Renal cortical epithelial cell (primary cell): Measurements from ENCODE around the gene CDH23. TPM values are rescaled to one million over a fixed set of nuclear protein-coding genes. Genes with fewer than 3 reads are reported as not detected.

ENCODE experiments used
- DNase-seq: peaks from one replicate; pipeline ENCODE4 v3.0.0-alpha.2; 2011; ENCODE audit warnings: low read depth
- total RNA-seq: library from RNA; depleted of rRNA; stranded (reverse); fragments of >200 nt; gene quantifications from 2 replicates; pipeline ENCODE4 v1.2.3, GENCODE V29; 2014

Gene CDH23
- total RNA-seq, 1 donor from 2014 or later: not detected

DNA sequence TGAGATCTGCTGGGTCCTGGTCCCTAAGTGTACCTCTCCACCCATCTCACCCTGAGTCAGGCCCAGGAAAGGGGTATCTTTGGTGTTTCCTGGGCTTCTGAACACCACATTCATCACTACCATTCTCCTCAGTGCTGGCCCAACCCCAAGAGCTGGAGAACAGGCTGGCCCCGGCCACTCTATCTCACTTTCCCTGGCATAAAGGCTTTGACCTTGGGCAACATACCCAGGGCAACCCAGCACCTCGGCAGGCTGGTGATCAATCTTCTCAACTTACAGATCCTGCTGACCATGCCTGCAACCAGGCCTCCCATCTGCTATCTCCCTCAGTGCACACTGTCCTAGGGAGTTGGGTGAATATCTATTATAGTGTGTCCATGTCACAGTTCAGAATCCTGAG, 374.5 kb downstream of the CDH23 start:
- DNase-seq: no peak

DNA sequence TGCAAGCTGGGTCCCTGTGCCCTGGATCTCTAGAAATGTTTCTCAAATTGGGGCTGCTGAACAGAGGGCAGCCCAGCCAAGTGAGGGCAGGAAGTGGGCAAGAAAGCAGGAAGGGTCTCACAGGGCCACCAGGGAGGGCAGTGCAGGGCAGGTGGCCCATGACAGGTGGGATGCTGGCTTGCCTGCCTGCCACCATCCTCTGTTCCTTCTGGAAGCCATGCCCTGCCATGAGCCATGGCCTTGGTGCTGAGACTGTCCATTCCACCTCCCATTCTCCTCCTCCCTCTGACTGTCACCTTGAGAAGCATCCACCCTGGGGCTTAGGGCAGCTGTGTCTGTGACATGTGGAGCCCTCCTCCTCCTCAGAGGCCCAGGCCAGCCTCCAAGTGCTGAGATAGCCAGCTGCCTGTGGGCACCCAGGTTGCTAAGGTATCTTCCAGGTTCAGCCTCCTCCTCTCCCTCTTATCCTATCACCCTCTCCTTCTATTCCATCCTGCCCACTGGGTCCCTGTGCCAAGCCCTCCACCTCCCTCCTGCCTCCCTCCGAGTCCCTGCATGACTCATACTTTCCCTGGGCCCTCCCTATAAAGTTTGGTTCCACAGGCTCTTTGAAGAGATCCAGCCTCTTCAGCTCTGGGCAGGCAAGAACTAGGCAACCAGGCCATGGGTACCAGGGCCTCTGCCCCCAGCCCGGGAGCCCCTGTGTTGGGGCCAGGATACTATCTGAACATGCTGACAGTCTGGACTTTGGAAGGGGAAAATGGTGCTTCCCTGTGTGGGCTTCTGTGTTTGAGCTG, 375.3 kb downstream of the CDH23 start:
- DNase-seq: peak; percentile 60

DNA sequence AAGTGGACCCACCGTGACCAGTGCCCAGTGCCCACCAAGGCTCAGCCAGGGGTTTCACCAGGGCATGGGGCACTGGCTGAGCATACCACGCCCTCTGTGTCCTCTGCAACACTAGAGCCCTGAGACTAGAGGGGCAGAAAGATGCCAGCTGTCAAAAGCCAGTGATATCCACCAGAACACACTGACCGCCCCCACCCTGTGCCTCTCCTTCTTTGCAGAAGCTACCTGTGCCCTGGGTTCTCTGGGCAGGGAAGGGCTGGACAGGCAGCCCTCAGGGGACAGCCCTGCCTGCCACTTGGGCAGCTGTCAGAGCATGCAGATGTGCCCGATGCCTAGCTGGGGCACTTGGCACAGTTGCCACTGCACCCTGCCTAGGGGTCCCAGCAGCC, 376.1 kb downstream of the CDH23 start:
- no peak for DNase-seq

DNA sequence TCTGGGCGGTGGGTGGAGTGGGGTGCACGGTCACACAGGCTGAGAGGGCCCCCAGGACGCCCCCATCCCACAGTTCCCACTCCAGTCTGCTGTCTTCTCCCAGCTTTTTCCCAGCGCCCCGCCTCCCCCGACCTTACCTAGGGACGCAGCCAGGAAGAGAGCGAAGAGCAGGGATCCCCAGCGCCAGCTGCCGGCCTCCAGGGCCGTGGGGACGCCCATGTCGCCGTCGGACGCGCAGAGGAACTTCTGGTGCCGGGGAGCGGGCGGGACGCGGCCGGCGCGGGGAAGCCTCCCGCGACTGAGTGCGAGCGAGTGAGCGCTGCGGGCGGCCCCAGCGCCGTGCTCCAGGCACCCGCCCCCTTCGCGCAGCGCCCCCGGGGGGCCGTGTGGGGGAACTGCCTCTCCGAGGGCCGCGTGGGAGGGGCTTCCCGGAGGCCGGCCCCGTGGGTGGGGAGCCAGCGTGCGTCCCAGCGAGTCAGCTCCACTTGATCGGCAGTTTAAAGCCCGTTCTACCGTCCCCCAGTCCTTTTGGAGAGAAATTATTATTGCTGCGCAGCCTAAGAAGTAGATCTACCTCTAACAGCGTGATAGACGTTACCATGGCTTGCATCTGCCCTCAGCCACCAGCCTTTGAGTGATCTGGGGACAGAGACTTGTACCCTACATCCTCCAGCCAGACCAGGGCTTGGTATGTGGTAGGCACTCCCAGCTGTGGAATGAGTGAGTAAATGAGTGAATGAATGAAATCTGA, 376.7 kb downstream of the CDH23 start, which contains the start of gene VSIR:
TSS of gene VSIR (minus strand) at position 300 of the 751 bp plus-strand sequence. CDS start at position 219, 81 bp downstream.
- peak; percentile 80 for DNase-seq

DNA sequence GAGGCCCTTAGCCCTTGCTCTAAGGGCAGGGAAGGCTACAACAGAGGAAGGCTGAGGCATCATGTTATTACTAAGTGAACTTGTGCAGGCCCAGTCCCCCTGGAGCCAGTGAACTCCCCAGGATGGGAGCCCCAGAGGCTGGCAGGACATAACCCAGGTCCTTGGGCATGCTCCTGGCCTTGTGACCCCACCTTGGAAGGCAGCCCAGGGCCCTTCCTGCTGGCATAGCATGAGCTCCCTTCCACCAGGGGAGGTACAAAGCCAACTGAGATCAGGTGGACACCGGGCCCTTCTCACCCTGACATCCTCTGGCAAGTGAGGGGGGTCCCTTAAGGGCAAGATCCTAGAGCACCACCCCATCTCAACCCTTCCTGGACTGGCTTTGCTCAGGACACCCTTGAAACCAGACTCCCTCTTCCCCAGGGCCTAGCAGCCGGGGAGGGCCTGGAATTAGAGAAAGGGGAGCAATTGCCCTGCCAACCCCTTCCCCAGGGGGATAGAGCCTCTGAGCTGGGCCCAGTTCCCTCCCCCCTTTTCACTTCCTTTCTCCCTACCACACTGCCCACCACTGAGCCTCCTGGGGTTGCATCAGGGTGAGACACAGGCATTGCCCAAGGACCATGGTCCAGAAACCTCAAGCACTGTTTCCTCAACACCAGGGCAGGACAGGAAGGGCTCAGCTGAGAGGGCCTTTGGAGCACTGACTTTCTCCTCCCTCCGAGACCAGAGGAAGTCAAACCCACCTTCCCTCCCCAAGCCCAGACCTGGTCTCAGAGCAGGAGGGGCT, 378.4 kb downstream of the CDH23 start:
- DNase-seq: no peak

DNA sequence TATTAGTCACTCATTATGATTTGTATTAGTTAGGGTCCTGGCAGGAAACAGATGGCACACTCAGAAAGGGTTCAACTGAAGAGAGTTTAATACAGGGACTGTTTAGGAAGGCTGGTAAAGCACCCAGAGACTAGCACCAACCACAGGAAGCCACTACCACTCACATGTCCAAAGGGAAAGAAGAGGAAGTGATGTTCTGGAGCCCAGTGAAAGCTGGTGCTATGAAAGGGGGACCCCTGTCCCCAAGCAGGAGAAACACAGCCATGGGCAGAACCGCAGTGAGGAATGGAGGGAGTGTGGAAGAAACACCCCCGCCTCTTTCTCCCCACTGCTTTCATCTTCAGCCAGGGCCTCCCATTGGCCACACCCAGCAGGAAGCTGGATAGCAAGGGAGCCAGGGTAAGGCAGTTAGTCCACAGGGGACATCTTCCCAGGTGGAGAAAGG, 379.8 kb downstream of the CDH23 start:
- no peak for DNase-seq

DNA sequence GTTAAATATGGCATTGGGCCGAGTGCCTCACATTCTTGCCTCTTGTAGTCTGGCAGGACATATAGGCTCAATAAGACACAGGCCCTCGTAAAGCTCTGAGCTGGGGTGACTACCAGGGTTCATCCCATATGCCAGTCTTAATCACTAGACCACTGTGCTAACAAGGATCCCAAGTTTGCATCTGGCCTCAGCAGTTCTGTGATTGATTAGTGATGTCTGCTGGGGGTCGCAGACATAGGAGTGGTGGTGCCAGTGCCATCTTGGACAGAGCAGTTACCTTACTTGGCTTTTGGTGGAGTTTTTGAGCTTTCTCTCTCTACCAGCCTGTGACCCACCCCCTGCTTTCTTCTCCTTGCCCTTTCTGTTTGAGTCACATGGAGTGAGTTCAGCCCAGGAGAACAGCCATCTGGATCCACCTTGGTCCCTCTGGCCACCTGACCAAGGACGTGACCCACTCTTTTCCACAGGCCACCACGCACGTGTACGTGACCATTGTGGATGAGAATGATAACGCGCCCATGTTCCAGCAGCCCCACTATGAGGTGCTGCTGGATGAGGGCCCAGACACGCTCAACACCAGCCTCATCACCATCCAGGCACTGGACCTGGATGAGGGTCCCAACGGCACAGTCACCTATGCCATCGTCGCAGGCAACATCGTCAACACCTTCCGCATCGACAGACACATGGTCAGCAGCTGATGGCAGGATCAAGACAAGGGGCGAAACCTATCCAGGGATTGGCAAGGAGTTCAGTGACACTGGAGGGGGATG, 380.7 kb downstream of the CDH23 start:
- no peak for DNase-seq

DNA sequence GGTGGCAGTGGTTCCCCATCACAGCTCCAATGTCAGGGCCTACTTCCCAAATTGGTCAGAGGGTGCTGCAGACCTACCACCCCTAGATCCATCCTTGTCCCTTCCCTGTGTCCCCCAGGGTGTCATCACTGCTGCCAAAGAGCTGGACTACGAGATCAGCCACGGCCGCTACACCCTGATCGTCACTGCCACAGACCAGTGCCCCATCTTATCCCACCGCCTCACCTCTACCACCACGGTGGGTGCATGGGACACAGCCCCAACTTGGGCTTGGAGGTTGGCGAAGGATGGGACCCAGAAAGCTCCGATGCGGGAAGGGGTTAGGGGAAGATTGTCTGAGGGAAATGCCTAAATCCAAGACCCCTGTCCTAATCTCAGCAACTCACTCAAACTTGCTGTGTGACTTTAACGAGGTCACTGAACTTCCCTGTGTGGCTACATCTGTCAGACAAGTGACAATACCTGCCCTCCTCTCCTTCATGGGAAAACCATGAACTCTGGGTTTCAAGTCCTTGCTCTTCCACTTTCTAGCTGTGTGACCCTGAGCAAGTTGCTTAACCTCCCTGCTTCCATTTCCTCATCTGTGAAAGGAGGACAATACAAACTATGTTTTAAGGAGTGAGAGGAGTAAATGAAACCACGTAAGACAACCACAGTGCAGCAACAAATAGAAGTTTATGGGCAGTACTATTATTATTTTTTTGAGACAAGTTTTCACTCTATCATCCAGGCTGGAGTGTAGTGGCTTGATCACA, 381.5 kb downstream of the CDH23 start:
- no peak for DNase-seq

DNA sequence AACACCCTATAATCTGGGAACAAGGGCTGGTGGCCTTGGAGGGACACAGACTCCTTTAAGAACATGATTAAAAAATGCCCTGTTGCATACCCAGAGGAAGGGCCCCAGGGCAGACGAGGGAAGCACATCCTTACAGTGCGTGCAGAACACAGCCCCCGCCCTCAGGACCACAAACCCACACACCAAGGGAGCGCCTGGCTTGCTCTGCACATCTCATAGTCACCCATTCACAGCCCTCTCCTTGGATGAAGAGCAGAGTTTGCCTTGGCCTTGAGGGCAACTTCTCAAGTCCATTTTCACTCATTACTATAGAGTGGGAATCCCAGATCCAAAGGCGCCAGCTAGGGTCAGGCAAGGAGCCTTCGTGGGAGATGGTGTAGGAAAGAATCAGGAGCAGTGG, 382.9 kb downstream of the CDH23 start:
- no peak for DNase-seq

DNA sequence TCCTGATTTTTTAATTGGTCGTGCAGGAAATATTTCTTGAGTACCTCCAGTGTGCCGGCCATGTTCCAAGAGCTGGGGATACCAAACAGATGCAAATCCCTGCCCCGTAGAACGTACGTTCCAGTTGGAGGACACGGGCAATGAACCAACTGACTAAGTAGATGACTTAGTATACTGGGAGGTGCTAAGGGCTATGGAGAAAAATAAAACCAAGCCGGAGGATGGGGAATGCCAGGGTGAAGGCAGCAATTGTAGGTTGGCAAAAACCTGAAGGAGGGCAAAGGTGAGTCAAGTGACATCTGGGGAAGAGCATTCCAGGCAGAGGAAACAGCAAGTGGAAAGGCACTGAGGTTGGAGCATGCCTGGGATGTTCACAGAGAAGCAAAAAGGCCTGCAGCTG, 383.4 kb downstream of the CDH23 start:
- DNase-seq: no peak

DNA sequence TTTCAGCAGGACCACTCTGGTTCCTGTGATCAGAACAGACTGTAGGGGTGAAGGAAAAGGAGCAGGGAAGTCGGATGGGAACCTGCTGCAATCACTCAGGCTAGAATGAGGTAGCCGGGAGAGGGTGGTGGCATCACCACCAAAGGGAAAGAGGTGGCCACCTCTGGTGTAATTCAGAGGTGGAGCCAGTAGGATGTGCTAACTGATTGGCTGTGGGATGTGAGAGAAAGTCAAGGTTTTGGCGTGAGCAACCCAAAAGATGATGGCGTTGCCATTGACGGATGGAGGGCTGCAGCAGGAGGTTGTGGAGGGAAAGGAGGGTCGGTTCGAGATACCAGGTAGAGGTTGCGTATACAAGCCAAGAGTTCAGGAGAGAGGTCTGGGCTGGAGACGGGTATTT, 384.0 kb downstream of the CDH23 start:
- no peak for DNase-seq

DNA sequence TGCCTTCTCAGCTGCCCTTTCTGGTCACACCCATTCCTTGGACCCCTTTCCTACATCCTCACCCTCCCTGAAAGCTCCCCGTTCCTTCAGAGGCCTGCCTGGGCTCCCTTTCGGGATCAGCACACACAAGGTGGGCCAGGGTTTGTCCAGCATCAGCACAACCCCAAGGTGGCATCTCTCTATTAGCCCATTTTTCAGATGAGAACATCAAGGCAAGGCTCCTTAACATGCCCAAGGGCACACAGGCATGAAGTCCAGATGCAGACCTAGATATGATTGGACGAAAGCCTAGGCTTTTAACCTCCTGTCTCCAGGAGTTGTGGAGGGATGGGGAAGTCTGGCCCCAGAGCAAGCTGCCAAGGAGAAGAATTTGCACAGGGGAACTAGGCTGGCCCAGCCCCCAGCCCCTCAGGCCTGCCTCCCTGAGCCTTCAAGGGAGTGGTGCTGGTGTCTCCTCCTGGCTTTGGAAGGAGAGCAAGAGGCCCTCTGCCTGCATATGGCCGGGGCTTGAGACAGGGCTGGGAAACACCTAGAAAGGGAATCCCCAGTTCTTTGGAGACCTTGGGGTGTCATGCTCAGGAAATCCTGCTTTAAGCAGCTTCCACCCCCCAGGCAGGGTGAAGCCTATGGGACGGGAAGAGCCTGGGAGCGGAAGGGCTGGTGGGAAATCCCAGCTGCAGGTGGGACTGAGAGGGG, 385.6 kb downstream of the CDH23 start:
- DNase-seq: no peak

DNA sequence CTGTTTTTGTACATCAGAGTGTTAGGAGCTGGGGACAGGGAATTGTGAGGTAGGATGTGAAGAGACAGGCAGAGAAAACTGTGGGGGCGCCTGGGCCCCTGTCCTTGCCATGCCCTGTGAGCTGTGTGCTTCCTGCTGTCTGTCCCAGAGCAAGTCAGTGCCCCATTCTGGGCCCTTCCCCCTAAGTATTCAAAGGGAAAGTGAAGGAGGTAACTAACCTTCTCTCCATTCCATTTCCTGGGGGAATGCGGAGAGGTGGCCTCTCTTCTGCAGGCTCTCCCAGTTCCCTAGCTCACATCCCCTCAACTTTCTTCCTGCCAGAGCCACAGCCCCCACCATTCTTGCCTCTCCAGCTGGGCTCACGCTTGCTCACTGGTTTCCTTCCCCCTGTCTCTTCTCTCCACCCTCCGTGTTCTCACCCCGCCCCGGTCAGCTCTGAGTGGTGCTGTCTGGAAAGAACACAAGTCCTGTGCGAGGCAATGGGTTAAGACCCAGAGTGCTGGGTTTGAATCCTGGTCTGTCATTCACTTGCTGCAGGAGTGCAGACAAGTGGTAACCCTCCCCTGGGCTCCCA, 386.3 kb downstream of the CDH23 start:
- no peak for DNase-seq

DNA sequence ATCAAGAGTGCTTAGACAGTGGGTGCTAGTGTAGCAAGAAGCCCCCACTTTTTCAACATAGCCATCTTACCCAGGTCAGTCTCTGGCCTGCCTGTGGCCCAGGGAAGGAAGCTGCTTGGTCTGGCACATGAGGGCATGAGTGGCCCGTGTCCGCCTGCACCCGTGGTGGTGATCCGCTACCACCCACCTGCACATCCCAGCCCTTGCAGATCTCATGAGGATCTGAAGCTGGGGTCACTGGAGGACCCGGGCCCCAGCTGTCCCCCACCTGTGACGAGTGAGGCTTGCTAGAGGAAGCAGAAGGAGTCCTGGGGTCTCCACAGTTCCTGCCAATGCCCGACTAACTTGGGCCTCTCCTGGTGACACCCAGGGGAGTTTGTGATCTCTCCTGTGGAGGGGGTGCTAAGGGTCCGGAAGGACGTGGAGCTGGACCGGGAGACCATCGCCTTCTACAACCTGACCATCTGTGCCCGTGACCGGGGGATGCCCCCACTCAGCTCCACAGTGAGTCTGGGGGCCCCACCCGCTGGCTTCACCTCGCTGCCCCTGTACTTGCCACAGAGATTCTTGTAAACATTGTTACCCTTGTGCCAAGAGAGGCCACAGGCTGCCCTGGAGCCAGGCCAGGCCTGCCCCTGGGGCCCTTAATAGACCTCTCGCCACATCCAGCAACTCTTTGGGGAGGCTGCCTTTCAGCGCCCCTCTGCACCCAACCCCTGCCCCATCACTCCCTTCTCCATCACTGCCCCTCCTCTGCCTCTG, 387.4 kb downstream of the CDH23 start:
- no peak for DNase-seq

DNA sequence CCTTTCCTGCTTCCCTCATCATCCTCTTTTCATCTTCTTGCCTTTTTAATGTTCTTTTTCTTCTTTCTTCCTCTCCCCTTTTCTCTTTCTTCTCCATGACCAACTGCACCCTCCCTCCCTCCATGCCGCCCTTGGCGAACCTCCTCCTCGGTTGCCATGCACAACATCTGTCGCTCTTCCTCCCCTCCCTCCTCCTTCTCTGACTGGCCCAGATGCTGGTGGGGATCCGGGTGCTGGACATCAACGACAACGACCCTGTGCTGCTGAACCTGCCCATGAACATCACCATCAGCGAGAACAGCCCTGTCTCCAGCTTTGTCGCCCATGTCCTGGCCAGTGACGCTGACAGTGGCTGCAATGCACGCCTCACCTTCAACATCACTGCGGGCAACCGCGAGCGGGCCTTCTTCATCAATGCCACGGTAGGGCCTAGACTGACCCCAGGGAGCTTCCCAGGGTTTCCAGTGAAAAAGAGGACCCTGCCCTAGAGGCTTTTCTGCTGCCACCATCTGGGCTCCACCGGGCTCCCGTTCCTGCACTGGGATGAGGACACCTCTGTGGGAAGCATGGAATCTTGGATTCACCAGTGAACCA, 388.1 kb downstream of the CDH23 start:
- DNase-seq: no peak

DNA sequence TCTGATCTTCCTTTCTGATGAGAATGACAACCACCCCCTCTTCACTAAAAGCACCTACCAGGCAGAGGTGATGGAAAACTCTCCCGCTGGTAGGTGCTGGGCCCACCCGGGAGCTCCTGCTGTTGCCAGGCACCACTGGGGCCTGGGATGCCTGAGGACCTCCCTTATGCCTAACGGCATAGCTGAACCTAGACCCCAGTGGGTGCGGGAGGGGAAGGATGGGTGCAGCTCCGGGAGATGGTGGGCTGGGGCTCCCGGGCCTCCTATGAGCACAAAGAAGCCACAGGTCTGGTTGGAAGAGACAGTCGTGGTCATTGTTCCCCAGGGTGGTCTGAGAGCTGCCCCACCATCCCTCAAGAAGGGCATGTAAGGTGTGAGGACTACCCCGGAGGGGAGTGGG, 392.2 kb downstream of the CDH23 start:
- DNase-seq: no peak

DNA sequence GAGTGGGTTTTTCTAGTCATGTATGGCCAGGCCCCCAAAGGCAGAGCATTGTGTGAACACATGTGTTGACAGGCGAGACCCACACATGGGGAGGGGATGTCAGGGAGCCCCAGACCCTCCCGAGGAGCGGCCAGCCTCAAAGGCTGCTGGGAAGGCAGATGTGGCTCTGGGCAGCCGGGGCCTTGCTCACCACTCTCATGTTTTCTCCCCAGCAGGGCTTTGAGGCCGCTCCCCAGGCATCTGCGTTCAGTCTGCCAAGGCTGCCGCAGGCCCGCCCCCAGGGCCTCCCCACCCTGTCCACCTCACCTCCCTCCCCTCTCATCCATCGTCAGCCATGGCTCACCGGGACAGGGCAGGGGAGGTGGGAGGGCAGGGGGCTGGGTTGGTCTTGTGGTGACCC, 393.2 kb downstream of the CDH23 start:
- DNase-seq: no peak

DNA sequence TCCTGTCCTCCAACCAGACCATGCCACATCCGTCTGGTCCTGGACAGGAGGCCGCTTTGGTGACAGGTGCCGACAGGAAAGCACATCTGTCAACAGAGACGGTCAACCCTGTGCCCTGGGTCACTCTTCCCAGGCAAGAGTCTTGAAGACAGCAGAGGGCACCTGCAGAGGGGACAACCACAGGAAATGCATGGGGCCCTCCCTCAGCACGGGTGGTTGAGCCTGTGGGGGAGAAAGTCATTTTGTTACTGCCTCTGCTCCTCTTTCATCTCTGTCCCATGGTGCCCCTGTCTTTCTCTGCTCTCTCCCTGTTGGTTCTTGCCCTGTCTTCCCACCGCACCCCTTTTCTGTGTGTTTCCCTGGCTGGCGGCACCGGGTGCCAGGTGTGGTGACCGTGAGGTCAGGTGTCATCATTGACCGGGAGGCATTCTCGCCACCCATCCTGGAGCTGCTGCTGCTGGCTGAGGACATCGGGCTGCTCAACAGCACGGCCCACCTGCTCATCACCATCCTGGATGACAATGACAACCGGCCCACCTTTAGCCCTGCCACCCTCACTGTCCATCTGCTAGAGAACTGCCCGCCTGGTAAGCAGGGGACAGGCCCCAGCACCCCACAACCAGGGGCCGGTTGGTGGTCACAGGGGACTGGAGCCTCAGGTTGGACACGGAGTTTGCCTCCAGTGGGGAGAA, 394.2 kb downstream of the CDH23 start:
- DNase-seq: no peak
